GM18498 (cell line): ENCODE data around the gene ZNF341.
"Not testable (repeated sequence)": the region's sequence is repeated elsewhere in the genome, so short reads cannot be mapped to it uniquely, and the experiment has no call there.

Experiments
- ATAC-seq: cut with Tn5 transposase; IDR thresholded peaks from one replicate; pipeline ENCODE4 v1.9.1; 2021; ENCODE audit warnings: mild to moderate bottlenecking, moderate library complexity; ENCODE audit not compliant: unreplicated experiment

The ZNF341 gene

GRCh38 chr20:33731693-33732165, at the start of gene ZNF341:
ZNF341 (plus strand) TSS chr20:33731996; CDS start chr20:33732022, 26 bp downstream.
- ATAC-seq, result peak; percentile 66

GRCh38 chr20:33684533-33685327, 47.1 kb upstream of the ZNF341 start:
- no peak for ATAC-seq

DNA sequence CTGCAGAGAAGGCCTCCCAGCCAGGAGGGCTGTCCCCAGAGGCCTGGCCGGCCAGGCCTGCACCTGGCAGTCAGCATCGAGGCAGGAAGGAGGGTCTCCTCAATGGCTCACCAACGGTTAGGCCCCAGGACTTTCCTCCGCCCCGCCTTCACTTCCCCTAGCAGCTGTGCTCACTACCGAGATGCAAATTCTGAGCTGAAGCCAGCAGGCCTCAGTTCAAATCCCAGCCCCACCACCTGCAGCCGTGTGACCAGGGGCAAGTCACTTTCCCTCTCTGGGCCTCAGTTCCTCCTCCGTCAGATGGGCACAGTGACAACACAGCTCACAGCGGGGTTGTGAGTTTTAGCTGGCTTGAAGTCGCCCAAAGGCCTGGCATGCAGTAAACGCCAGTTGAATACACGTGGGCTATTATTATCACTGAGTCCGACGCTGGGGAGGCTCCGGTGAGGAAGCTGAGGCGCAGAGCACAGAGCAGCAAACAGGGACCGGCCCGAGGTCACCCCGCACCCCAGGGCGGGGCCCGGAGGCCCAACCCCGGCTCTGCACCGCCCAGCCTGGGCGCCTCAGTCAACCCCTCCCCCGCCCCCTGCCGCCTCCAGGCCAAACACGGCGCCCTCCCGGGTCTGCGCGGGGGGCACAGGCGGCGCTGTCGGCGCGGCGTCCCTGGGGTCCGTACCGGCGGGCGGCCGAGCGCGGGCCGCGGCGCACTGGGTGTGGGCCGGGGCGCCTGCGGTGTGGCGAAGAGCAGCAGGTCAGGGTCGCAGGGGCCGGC, 46.3 kb upstream of the ZNF341 start:
- ATAC-seq, result peak; percentile 40

GRCh38 chr20:33686100-33686983, 45.5 kb upstream of the ZNF341 start, which contains the start of gene E2F1:
E2F1 (minus strand) TSS chr20:33686385; CDS start chr20:33686264, 121 bp downstream.
- ATAC-seq, result peak; percentile 86

DNA sequence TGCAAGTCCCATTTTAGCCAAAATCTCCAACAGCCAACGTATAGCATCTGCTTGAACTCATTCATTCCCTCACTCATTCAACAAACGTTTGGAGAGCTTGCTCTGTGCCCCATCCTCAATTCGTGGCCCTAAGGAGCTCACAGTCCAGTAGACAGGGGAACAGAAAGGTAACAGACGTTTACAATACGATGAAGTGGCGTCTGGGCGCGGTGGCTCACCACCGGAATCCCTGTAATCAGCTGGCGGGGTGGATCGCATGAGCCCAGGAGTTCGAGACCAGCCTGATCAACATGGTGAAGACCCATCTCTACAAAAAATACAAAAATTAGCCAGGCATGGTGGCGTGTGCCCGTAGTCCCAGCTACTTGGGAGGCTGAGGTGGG, 44.8 kb upstream of the ZNF341 start:
- no peak for ATAC-seq

DNA sequence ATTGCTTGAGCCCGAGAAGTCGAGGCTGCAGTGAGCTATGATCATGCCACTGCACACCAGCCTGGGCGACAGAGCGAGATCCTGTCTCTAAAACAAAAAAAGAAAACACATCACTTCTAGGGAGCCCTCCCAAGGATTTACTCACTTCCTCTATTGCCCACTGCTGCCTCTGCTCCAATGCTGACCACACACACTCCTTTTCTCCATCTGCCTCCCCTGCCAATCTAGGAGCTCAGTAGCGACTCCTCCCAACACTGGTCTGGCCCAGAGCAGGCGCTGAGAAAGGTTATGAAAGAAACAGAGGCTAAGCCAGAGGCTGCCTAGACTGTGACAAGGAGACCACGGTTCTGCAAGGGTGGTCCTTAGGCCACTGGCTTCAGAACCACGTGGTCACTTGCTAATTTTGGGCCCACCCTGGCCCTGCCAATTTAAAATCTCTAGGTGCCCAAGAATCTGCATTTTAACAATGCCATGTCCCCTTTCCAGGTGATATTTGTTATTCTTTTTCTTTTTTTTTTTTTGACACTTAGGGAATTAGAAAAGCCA, 44.4 kb upstream of the ZNF341 start:
- ATAC-seq, result no peak

GRCh38 chr20:33687993-33688937, 43.5 kb upstream of the ZNF341 start:
- no peak for ATAC-seq

DNA sequence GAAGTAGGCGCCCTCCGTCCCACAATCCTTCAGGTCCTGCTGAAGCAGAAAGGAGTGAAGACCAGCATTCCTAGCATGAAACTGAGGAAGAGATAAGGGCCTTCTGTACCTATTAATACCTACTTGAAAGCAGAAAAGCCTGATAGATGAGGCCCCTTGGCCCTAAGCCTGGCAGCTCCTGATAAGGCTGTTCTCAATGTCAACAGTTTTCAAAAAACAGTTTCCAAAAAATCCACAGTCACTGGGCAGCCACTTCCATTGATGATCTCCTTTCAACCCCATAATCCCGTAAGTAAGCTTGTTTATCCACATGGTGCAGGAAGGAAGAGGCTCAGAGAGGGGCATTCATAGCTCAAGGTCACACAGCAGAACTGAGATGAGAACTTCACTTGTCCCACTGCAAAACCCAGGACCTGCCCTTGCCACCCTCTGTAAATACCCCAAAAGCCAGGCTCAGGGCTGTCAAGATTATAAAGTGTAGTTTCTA, 42.8 kb upstream of the ZNF341 start:
- ATAC-seq, result no peak

GRCh38 chr20:33689493-33689892, 42.3 kb upstream of the ZNF341 start:
- ATAC-seq, result no peak

DNA sequence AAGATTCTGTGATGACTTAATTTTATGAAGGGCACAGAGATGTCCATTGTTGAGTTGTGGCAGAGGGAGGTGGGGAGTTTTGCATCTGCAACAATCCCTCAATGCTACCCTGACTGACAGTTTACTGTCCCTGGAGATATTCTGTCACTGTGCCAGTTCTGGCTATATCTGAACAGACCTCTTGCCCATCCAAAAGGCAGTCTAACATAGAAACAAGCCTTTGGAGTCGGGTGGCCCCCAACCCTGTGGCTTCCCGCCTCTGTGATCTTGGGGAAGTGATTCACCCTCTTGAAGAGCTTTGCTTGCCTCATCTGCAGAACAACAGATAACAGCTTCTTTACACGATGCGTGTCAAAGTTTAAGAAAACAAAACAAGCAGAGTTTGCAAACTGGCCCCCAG, 41.8 kb upstream of the ZNF341 start:
- no peak for ATAC-seq

- ATAC-seq, result no peak
Measured at GRCh38 chr20:33693289-33693688, 38.5 kb upstream of the ZNF341 start.

- no peak for ATAC-seq
Measured at GRCh38 chr20:33693741-33694638, 37.8 kb upstream of the ZNF341 start.

- ATAC-seq, result no peak
Measured at GRCh38 chr20:33694639-33695012, 37.2 kb upstream of the ZNF341 start.

DNA sequence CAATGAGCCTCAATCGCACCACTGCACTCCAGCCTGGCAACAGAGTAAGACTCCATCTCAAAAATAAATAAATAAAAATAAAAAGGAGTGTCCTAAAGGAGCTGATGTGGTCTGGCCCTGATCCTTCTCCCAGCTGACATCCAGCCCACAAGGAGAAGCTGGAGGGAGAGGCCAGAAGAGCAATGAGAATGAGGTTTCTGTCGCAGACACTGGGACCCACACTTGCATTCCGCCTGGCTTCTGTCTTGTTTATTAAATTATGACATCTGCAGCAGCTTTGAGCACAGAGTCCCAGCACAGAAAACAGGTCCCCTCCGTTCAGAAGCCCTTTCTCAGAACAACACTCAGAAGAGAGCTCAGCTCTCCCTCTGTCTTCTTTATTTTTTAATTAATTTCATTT, 35.3 kb upstream of the ZNF341 start:
- ATAC-seq, result no peak

DNA sequence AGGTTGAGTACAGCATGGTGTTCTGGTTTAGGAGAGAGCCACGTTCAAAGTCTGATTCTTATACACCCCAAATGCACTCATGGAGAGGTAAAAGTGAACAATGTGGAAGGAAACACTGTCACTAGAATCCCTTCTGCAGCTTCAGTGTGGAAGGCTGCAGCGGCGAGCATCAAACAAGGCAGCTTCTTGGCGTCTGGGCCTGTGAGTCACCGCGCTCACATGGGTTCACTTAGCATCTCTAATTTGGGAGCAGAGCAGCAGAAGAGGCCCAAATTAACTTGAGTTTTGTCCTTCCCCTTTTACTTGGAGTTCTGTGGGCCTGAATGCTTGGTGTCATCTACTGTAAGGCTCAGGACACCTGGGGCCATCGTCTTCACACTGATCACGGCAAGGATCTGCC, 34.7 kb upstream of the ZNF341 start:
- no peak for ATAC-seq

- ATAC-seq, result not testable (repeated sequence)
Measured at GRCh38 chr20:33698966-33699365, 32.8 kb upstream of the ZNF341 start.

DNA sequence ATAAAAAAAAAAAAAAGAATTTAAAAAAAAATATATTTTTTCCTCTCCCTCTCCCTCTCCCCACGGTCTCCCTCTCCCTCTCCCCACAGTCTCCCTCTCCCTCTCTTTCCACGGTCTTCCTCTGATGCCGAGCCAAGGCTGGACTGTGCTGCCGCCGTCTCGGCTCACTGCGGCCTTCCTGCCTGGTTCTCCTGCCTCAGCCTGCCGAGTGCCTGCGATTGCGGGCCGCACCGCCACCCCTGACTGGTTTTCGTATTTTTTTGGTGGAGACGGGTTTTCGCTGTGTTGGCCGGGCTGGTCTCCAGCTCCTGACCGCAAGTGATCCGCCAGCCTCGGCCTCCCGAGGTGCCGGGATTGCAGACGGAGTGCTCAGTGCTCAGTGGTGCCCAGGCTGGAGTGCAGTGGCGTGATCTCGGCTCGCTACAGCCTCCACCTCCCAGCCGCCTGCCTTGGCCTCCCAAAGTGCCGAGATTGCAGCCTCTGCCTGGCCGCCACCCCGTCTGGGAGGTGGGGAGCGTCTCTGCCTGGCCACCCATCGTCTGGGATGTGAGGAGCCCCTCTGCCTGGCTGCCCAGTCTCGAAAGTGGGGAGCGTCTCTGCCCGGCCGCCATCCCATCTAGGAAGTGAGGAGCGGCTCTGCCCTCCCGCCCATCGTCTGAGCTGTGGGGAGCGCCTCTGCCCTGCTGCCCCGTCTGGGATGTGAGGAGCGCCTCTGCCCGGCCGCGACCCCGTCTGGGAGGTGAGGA, 30.9 kb upstream of the ZNF341 start:
- not testable (repeated sequence) for ATAC-seq
